ENCODE measurements around the gene SIGLEC10. TPM values are rescaled to one million over a fixed set of nuclear protein-coding genes. Genes with fewer than 3 reads are reported as not detected.

The SIGLEC10 gene
- total RNA-seq, 1 donor from 2014 or later: 4.0 TPM

DNA sequence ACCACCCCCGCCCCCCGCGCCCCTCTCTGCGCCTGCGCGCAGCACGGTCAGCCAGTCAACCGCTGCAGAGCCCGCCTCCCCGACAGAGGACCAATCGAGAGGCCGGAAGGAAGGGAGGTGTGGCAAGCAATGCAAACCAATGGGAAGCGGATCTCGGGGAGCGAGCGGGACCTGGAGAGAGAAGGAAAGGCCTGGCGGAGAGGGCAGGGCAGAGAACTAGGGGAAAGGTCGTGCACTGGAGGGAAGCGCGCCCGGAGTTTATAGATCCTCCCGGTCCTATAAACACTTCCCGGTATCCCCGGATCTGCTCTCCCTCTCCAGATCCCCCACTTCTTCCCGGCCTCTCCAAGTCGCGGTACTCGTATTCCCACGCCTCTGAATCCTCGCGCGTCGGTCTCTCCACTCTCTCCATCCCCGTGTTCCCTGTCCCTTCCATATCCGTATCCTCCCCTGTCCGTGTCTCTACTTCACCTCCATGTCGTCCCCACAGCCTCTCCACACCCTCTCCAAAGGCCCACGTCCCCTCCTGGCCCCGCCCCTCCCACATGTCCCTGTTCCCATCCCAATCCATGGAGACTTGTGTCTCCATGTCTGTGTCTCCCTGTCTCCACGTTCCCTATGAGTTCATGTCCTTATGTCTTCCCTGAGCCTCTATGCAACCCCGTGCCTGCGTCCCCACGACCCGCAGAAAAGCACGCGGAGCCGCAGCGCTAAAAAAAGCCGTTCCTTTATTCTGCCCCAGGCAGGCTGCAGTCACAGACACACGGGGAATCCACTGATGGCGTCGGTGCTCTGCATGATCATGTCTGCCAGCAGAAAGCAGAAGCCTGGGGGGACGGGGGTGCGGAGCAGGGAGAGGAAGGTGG is 50.8 kb downstream of the SIGLEC10 start:
- Mint-ChIP-seq H3K9me3 (no peaks in the 10 kb centered on the region), H3K27ac (peak overlapping the region; percentile 95)
- intact Hi-C loops (cut with micrococcal nuclease): loop anchor here (1.0 kb wide), 2 partner anchors 27 to 28 kb away; no protein-coding TSS in a partner anchor

DNA sequence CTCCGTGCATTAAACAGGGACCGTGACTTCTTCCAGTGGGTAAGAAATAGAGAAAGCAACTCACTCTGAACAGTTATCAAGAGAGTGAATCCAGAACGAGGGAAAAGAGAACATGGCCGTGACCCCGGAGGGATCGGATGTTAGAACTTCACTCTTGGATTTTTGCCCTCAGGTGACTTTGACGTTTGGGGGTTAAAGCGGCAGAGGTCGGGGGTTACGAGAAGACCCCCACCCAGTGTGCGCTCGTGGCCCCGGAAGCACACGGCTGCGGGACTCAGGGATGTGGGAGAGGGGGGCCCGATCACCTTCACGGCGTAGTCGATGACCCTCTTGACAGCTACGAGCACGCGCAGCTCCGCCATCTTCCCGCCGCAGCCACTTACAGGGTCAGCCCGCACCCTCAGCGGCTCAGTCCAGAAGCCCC is 51.5 kb downstream of the SIGLEC10 start, which contains the start of gene ETFB:
ETFB (minus strand) TSS at position 424 of the 424 bp plus-strand sequence; CDS start at position 362, 62 bp downstream.
- H3K27me3 Mint-ChIP-seq (ENCODE audit: low read depth): no peaks in the 10 kb centered on the region
- H3K4me3 Mint-ChIP-seq (ENCODE audit: low read depth): peak within 1 kb of the TSS; percentile 98
- peaks cover 49% of the 10 kb centered on the region for H3K4me1 Mint-ChIP-seq (ENCODE audit: low read depth)
- H3K27ac Mint-ChIP-seq: peak within 1 kb of the TSS; percentile 95
- H3K9me3 Mint-ChIP-seq: no peaks in the 10 kb centered on the region
- intact Hi-C loops (cut with micrococcal nuclease): no loop called here
- no peak for DNase-seq (ENCODE audit: low spot score)
- H3K36me3 Mint-ChIP-seq (ENCODE audit: low read depth): peaks cover 50% of the 10 kb centered on the region

More for the DNA sequence above, 50.8 kb downstream of the SIGLEC10 start:
- Mint-ChIP-seq H3K27me3 (ENCODE audit: low read depth) (no peaks in the 10 kb centered on the region), H3K36me3 (ENCODE audit: low read depth) (peaks cover 53% of the 10 kb centered on the region), H3K4me3 (ENCODE audit: low read depth) (peak overlapping the region; percentile 98), H3K4me1 (ENCODE audit: low read depth) (peaks cover 52% of the 10 kb centered on the region)
- DNase-seq (ENCODE audit: low spot score): peak; percentile 93

DNA sequence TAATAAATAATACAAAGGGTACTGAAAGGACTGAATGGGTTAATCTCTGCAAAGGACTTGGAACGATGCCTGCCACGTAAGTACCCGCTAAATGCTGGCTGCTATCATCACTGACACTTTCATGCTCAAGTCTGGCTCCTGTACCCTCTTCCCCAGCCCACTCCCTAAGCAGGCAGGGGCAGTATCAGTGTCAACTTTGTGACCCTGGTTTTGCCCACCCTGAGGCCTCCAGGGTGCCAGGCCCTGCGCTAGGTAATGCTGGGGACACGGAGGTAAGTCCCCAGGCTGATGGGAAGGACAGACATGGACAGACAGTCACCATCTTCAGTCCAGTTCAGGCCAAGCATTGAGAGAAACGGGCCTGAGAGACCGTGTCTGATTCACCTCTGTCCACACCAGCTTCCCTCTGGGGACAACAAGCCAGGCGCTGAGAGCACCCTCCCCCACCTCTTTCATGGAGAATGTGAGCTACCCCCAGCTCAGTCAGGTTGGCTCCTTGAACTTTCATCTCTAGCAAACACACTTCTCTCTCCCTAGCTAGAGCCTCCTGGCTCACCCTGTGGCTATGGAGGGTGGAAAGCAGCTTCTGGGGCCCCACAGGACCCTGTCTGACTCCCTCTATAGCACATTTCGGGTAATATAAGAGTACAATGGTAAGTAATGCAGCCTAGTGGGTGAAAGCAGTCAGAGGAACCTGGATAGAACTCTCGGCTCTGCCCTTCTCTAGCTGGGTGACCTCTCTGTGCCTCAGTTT is 52.1 kb downstream of the SIGLEC10 start:
- Mint-ChIP-seq H3K4me1 (ENCODE audit: low read depth) (peaks cover 46% of the 10 kb centered on the region), H3K4me3 (ENCODE audit: low read depth) (peak overlapping the region; percentile 98), H3K36me3 (ENCODE audit: low read depth) (peaks cover 48% of the 10 kb centered on the region), H3K9me3 (no peaks in the 10 kb centered on the region), H3K27ac (peak overlapping the region; percentile 95), H3K27me3 (ENCODE audit: low read depth) (no peaks in the 10 kb centered on the region)
- intact Hi-C loops (cut with micrococcal nuclease): no loop called here
- DNase-seq (ENCODE audit: low spot score): no peak

DNA sequence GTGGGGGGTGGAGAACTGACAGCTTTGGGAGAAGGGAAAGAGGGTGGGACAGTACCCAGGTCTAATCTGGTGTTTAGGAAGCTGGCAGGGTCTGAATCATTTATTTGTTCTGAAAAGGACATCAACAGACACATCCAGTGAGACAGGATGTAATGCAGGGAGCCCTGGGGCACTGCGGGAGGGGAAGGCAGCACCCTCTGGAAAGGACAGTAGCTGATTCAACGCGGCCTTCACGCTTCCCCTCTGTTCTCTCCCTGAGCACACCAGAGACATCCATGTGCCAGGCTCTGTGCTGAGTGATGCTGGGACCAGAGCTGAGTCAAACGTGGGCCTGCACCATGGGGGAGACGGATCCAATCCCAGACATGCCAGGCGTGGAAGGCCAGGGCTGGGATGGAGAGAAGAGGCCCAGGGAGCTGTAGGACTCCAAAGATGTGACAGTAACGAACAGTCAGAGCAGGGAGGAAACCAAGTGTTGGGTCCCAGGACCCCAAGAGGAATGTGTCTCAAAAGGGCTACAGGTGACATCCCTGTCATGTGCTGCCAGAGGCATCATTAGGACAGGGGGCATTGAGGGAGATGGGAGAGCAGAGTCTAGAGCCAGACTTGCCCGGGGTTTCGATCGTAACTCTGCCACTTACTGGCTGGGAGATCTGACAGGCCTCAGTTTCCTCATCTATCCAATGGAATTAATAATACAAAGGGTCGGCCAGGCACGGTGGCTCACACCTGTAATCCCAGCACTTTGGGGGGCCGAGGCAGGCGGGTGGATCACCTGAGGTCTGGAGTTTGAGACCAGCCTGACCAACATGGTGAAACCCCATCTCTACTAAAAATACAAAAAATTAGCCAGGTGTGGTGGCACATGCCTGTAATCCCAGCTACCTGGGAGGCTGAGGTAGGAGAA is 53.0 kb downstream of the SIGLEC10 start:
- no peaks in the 10 kb centered on the region for H3K9me3 Mint-ChIP-seq
- H3K27ac Mint-ChIP-seq: peak overlapping the region; percentile 99
- no peak for DNase-seq (ENCODE audit: low spot score)
- no peaks in the 10 kb centered on the region for H3K27me3 Mint-ChIP-seq (ENCODE audit: low read depth)
- H3K4me1 Mint-ChIP-seq (ENCODE audit: low read depth): peaks cover 46% of the 10 kb centered on the region
- peak overlapping the region; percentile 74 for H3K4me3 Mint-ChIP-seq (ENCODE audit: low read depth)
- H3K36me3 Mint-ChIP-seq (ENCODE audit: low read depth): peaks cover 48% of the 10 kb centered on the region
- intact Hi-C loops (cut with micrococcal nuclease): no loop called here

DNA sequence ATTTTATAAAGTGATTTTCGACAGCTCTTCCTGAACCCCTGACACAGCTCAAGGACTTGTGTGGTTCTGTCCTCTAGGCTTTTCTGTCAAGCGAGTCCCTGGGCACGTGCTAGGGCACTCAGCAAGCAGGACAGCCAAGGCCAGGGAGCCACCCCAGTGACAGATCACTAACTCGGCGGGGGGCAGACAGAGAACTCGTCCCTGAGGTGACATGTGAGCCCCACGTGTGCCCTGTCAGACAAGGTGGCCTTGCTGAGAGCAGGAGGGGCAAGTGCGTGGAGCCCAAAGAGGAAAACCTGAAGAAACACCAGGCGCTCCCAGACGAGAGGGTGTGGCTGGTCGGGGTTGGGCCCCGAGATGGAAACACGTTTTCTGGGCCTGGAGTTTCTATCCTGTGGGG is 56.2 kb downstream of the SIGLEC10 start:
- Mint-ChIP-seq H3K4me3 (ENCODE audit: low read depth) (no peak overlapping the region), H3K36me3 (ENCODE audit: low read depth) (peaks cover 62% of the 10 kb centered on the region), H3K27me3 (ENCODE audit: low read depth) (no peaks in the 10 kb centered on the region), H3K27ac (peak overlapping the region; percentile 38), H3K9me3 (no peaks in the 10 kb centered on the region), H3K4me1 (ENCODE audit: low read depth) (peaks cover 56% of the 10 kb centered on the region)
- intact Hi-C loops (cut with micrococcal nuclease): no loop called here
- DNase-seq (ENCODE audit: low spot score): no peak

Other genes with a start within 250 kb of the SIGLEC10 start
- gene CD33, start 192.6 kb downstream of the SIGLEC10 start, total RNA-seq: 14.3 and 17.0 TPM in 2 replicates
- gene SIGLECL1, start 166.6 kb downstream of the SIGLEC10 start, total RNA-seq: not detected in 2 replicates
- 7.0 TPM in 2 replicates for gene IGLON5, start 106.0 kb downstream of the SIGLEC10 start, total RNA-seq
- 9.5 and 10.4 TPM in 2 replicates for gene VSIG10L, start 75.5 kb downstream of the SIGLEC10 start, total RNA-seq
- gene ETFB, start 51.3 kb downstream of the SIGLEC10 start, total RNA-seq: 209 and 215 TPM in 2 replicates
- 13.8 and 14.9 TPM in 2 replicates for gene CLDND2, start 48.6 kb downstream of the SIGLEC10 start, total RNA-seq
- gene NKG7, start 45.0 kb downstream of the SIGLEC10 start, total RNA-seq: 332 and 342 TPM in 2 replicates
- gene LIM2, start 29.7 kb downstream of the SIGLEC10 start, total RNA-seq: not detected in 2 replicates
- 0.14 and 0.27 TPM in 2 replicates for gene C19orf84, start 27.1 kb downstream of the SIGLEC10 start, total RNA-seq
- 0.07 and 0.18 TPM in 2 replicates for gene SIGLEC8, start 40.8 kb upstream of the SIGLEC10 start, total RNA-seq
- gene CEACAM18, start 60.9 kb upstream of the SIGLEC10 start, total RNA-seq: not detected in 2 replicates
- 4.5 and 4.6 TPM in 2 replicates for gene SIGLEC12, start 84.2 kb upstream of the SIGLEC10 start, total RNA-seq
- gene SIGLEC6, start 114.0 kb upstream of the SIGLEC10 start, total RNA-seq: 1.2 and 1.7 TPM in 2 replicates
- 11.0 and 13.4 TPM in 2 replicates for gene ZNF175, start 153.6 kb upstream of the SIGLEC10 start, total RNA-seq
- not detected in 2 replicates for gene SIGLEC5, start 212.8 kb upstream of the SIGLEC10 start, total RNA-seq
- 0.34 TPM in 1 of 2 replicates, not detected in the other for gene SIGLEC14, start 229.2 kb upstream of the SIGLEC10 start, total RNA-seq

Measured in activated T-helper 2 cell treated with anti-CD3 and anti-CD28 coated beads, Interferon-gamma antibody, Interleukin-2, Interleukin-4, amounts not matched to agents 10 μg/mL and 5 μg/mL and 100 μg/mL, durations not matched to agents 14 hours and 24 hours and 36 hours (primary cell).